Renal cortical epithelial cell (primary cell): ENCODE measurements around the gene OVCA2. TPM values are rescaled to one million over a fixed set of nuclear protein-coding genes. Genes with fewer than 3 reads are reported as not detected.

Source experiments
- DNase-seq: peaks from one replicate; pipeline ENCODE4 v3.0.0-alpha.2; 2011; ENCODE audit warnings: low read depth
- total RNA-seq: library from RNA; depleted of rRNA; stranded (reverse); fragments of >200 nt; gene quantifications from 2 replicates; pipeline ENCODE4 v1.2.3, GENCODE V29; 2014

Gene OVCA2
- total RNA-seq, 1 donor from 2014 or later = 24.0 TPM

- DNase-seq = no peak
Measured at GRCh38 chr17:2054262-2054511, 12.4 kb downstream of the OVCA2 start.

GRCh38 chr17:2054512-2055291, 12.9 kb downstream of the OVCA2 start, which contains the start of gene HIC1:
Gene HIC1, plus strand, starts transcription at chr17:2055103. Its CDS starts 1,588 bp downstream, at chr17:2056691.
- no peak for DNase-seq

GRCh38 chr17:2055292-2056205, 13.7 kb downstream of the OVCA2 start:
- DNase-seq = no peak

GRCh38 chr17:2056206-2057174, 14.7 kb downstream of the OVCA2 start:
- DNase-seq = no peak

GRCh38 chr17:2057175-2057759, 15.4 kb downstream of the OVCA2 start:
- DNase-seq = no peak

- DNase-seq = no peak
Measured at GRCh38 chr17:2057760-2058585, 16.2 kb downstream of the OVCA2 start.

- no peak for DNase-seq
Measured at GRCh38 chr17:2058586-2059546, 17.0 kb downstream of the OVCA2 start.

- no peak for DNase-seq
Measured at GRCh38 chr17:2059547-2060384, 17.9 kb downstream of the OVCA2 start.

GRCh38 chr17:2060385-2060658, 18.5 kb downstream of the OVCA2 start:
- no peak for DNase-seq

- no peak for DNase-seq
Measured at GRCh38 chr17:2060681-2061440, 19.0 kb downstream of the OVCA2 start.

GRCh38 chr17:2061441-2061958, 19.7 kb downstream of the OVCA2 start:
- DNase-seq = no peak

- no peak for DNase-seq
Measured at GRCh38 chr17:2062571-2063183, 20.9 kb downstream of the OVCA2 start.

GRCh38 chr17:2063261-2064146, 21.7 kb downstream of the OVCA2 start:
- DNase-seq = no peak

GRCh38 chr17:2064147-2064489, 22.3 kb downstream of the OVCA2 start:
- no peak for DNase-seq

GRCh38 chr17:2064520-2064971, 22.7 kb downstream of the OVCA2 start:
- no peak for DNase-seq
